Stimulated activated CD8-positive, alpha-beta memory T cell treated with anti-CD3 and anti-CD28 coated beads, Interleukin-15, amount 100 ng/mL, for 4 hours (primary cell): ENCODE data around the gene WDR70.

Experiments
- DNase-seq, 2 donors: peaks; one replicate each; pipeline ENCODE4 v3.0.0-alpha.2; 2020; ENCODE audit warnings: low read depth in 2 of 2

WDR70 gene

GRCh38 chr5:37801521-37801920 lies 422.4 kb downstream of the WDR70 start:
- DNase-seq, result no peak
